ENCODE data around the gene SH3GL1. TPM values are rescaled to one million over a fixed set of nuclear protein-coding genes. Genes with fewer than 3 reads are reported as not detected.

The SH3GL1 gene
- polyA plus RNA-seq, 3 donors: 14.0 to 33.9 (median 15.0) TPM

GRCh38 chr19:4439243-4439642, 38.9 kb upstream of the SH3GL1 start:
- H3K4me2 ChIP-seq (replicated peaks; ENCODE audit: extremely low read depth, low read length, poor library complexity, severe bottlenecking): no peak overlapping the region
- Mint-ChIP-seq H3K27ac (peak overlapping the region in 3 of 7 donors; percentile 2 to 46 (median 6)), H3K4me3 (no peak overlapping the region), H3K9me3 (peaks cover 0 to 2% (median 0%) of the 10 kb centered on the region in 7 donors), H3K4me1 (peaks cover 3% of the 10 kb centered on the region), H3K27me3 (ENCODE audit: low read depth in 3 of 3) (no peaks in the 10 kb centered on the region), H3K36me3 (peaks cover 35 to 74% of the 10 kb centered on the region in 2 donors)
- H3K9ac ChIP-seq (ENCODE audit: insufficient read depth, low read length, poor library complexity, severe bottlenecking): no peak overlapping the region
- no peak overlapping the region for H2AFZ ChIP-seq (ENCODE audit: insufficient read depth, low read depth, low read length, poor library complexity, severe bottlenecking)
- H3K79me2 ChIP-seq (ENCODE audit: insufficient read depth, low read length): peaks cover 27% of the 10 kb centered on the region
- intact Hi-C loops (cut with micrococcal nuclease): no loop called here
- no peaks in the 10 kb centered on the region for H3K4me1 ChIP-seq (ENCODE audit: control insufficient read depth in 1 of 2, insufficient read depth in 2 of 2, low read length in 2 of 2)
- H3K4me3 ChIP-seq (replicated peaks in 1 of 3; ENCODE audit: low read depth in 2 of 3, low read length in 3 of 3): no peak overlapping the region
- no peak for DNase-seq
- H3K36me3 ChIP-seq (replicated peaks in 1 of 2; ENCODE audit: control insufficient read depth in 1 of 2, insufficient read depth in 2 of 2, low read length in 2 of 2): peaks cover 30 to 55% of the 10 kb centered on the region in 2 donors
- no peak overlapping the region for H3K27ac ChIP-seq (ENCODE audit: low read depth in 1 of 2, low read length in 2 of 2)
- no peaks in the 10 kb centered on the region for H3K27me3 ChIP-seq (ENCODE audit: control insufficient read depth in 2 of 2, insufficient read depth in 2 of 2, low read length in 2 of 2)
- TF ChIP-seq CTCF (IDR thresholded peaks at IDR 0.05): no peak
- over 99% methylated on average over 12 of the region's 12 CpGs for WGBS (ENCODE audit: insufficient coverage)
- no peaks in the 10 kb centered on the region for H3K9me3 ChIP-seq (replicated peaks in 1 of 2; ENCODE audit: control insufficient read depth in 1 of 2, insufficient read depth in 1 of 2, low read length in 2 of 2)
- H4K20me1 ChIP-seq (ENCODE audit: insufficient read depth, low read length): peaks cover 5% of the 10 kb centered on the region

DNA sequence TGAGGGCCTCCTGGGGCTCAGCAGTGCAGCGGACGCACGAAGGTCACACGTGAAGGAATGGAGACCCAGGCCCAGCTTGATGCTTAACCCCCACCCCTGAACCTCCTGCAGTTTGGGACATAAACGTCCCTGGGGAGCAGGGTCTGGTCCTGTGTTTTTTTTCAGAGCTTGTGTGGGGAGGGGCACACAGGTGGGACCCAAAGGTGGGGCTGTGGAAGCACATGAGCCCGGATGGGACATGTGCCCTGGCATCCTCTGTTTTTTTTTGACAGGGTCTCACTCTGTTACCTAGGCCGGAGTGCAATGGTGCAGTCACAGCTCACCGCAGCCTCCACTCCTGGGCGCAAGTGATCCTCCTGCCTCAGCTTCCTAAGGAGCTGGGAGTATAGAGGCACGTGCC, 36.8 kb upstream of the SH3GL1 start:
- TF ChIP-seq CTCF (IDR thresholded peaks at IDR 0.05): no peak
- Mint-ChIP-seq H3K36me3 (peaks cover 40 to 80% of the 10 kb centered on the region in 2 donors), H3K9me3 (peaks cover 0 to 2% (median 0%) of the 10 kb centered on the region in 7 donors), H3K4me3 (no peak overlapping the region), H3K27me3 (ENCODE audit: low read depth in 3 of 3) (no peaks in the 10 kb centered on the region), H3K27ac (no peak overlapping the region), H3K4me1 (peaks cover 9% of the 10 kb centered on the region)
- Histone ChIP-seq H3K9me3 (replicated peaks in 1 of 2; ENCODE audit: control insufficient read depth in 1 of 2, insufficient read depth in 1 of 2, low read length in 2 of 2) (no peaks in the 10 kb centered on the region), H3K36me3 (replicated peaks in 1 of 2; ENCODE audit: control insufficient read depth in 1 of 2, insufficient read depth in 2 of 2, low read length in 2 of 2) (peaks cover 33 to 56% of the 10 kb centered on the region in 2 donors), H3K4me3 (replicated peaks in 1 of 3; ENCODE audit: low read depth in 2 of 3, low read length in 3 of 3) (no peak overlapping the region), H3K79me2 (ENCODE audit: insufficient read depth, low read length) (peaks cover 42% of the 10 kb centered on the region), H3K4me2 (replicated peaks; ENCODE audit: extremely low read depth, low read length, poor library complexity, severe bottlenecking) (no peak overlapping the region), H3K27ac (ENCODE audit: low read depth in 1 of 2, low read length in 2 of 2) (no peak overlapping the region), H4K20me1 (ENCODE audit: insufficient read depth, low read length) (no peaks in the 10 kb centered on the region), H3K9ac (ENCODE audit: insufficient read depth, low read length, poor library complexity, severe bottlenecking) (no peak overlapping the region), H3K27me3 (ENCODE audit: control insufficient read depth in 2 of 2, insufficient read depth in 2 of 2, low read length in 2 of 2) (no peaks in the 10 kb centered on the region), H3K4me1 (ENCODE audit: control insufficient read depth in 1 of 2, insufficient read depth in 2 of 2, low read length in 2 of 2) (peaks cover 12 to 15% of the 10 kb centered on the region in 2 donors), H2AFZ (ENCODE audit: insufficient read depth, low read depth, low read length, poor library complexity, severe bottlenecking) (no peak overlapping the region)
- no peak for DNase-seq
- intact Hi-C loops (cut with micrococcal nuclease): no loop called here
- WGBS (ENCODE audit: insufficient coverage): 96% methylated on average over 4 of the region's 10 CpGs
